C4-2B (cell line): ENCODE data around the gene KRT80.

Source experiments
- ZFX ChIP-seq: fragments of 450-650 bp; IDR thresholded peaks from 2 replicates; pipeline ENCODE4 v1.6.1; 2017
- TF ChIP-seq, protein P1 (sequence below): fragments of 450-650 bp; conservative IDR thresholded peaks from 2 replicates; pipeline ENCODE4 v1.5.1; 2017; ENCODE audit warnings: mild to moderate bottlenecking

DNA sequence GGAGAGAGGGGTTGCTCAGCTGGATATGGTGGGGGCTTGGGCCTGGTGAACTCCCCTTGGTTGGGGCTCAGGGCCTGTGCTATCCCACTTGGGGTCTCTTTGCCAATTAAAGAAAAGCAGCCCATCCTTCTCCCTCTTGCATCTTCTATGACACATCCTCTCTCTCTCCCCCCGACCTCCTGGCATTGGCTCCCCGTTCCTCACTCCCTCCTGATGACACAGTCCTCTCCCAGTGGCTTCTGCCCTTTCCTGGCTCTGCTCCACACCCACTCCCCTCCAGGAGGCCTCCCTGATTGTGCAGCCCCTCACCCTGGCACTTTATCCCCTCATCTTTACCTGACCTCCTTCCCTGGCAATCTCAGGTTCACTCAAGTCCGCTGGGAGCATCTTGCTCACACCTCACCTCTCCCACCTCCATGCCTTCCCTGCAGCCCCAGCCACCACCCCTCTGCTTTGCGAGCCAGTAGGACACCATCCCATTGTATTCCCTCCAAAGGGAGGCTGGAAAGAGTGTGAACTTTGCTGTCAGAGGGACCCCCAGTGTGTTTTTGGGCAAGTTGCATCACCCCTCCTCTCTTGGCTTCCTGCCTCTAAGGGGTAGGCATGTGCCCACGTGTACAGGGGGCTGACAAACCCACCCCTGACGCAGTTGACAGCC, 10.7 kb downstream of the KRT80 start:
- TF ChIP-seq, protein P1, sequence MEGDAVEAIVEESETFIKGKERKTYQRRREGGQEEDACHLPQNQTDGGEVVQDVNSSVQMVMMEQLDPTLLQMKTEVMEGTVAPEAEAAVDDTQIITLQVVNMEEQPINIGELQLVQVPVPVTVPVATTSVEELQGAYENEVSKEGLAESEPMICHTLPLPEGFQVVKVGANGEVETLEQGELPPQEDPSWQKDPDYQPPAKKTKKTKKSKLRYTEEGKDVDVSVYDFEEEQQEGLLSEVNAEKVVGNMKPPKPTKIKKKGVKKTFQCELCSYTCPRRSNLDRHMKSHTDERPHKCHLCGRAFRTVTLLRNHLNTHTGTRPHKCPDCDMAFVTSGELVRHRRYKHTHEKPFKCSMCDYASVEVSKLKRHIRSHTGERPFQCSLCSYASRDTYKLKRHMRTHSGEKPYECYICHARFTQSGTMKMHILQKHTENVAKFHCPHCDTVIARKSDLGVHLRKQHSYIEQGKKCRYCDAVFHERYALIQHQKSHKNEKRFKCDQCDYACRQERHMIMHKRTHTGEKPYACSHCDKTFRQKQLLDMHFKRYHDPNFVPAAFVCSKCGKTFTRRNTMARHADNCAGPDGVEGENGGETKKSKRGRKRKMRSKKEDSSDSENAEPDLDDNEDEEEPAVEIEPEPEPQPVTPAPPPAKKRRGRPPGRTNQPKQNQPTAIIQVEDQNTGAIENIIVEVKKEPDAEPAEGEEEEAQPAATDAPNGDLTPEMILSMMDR: no peak
- TF ChIP-seq ZFX: no peak
